A673 (cell line): ENCODE results near the gene TMEFF1.

Experiments used
- EZH2 ChIP-seq: fragments of 200-600 bp; sonication (generic); IDR thresholded peaks from 2 replicates; pipeline ENCODE4 v1.6.1; 2017; ENCODE audit warnings: borderline replicate concordance, low read depth, mild to moderate bottlenecking, mixed read lengths, antibody characterized with exemption, low read length; ENCODE audit not compliant: poor library complexity, severe bottlenecking
- TF ChIP-seq, protein P1 (sequence below): fragments of 300-800, 200-600 bp; sonication (generic); conservative IDR thresholded peaks from 2 replicates; pipeline ENCODE4 v1.5.1; 2017; ENCODE audit warnings: low read depth, mild to moderate bottlenecking, antibody characterized with exemption, low read length, moderate library complexity, mixed read lengths

DNA sequence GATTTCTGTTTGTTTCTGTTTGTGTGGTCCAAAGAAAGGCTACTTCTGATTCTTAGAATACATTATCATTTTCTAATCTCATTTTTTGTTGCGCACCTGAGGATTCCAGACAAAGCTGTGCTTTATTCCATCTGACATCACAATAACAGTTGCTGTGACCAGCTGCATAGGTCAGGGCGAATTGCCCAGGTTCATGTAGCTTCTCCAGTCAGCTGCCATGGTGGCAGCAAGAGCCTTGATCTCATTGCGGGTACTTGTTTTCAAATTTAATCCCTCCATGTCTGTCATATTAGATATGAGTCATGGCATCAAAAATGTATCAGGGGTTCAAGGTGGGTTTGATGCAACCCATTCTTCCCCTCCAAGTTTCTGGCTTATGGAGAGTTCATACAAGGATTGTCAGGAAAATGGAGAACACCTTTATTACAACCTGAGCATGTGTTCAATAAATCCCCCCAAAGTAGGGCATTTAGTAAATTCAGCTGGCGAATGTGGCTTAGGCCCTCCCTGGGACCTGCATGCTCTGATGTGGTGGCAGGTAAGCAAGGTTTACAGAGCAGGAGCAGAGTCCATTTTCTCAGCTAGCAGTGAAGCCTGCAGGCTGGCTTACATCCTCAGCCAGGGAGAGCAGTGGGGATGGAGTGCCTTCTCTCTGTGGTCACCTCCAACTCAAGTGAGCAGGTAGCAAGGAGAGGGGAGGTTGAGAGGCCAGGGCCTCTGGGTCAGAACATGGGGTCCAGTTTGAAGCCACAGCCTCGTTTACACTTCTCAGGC, 118.9 kb downstream of the TMEFF1 start:
- TF ChIP-seq, protein P1, sequence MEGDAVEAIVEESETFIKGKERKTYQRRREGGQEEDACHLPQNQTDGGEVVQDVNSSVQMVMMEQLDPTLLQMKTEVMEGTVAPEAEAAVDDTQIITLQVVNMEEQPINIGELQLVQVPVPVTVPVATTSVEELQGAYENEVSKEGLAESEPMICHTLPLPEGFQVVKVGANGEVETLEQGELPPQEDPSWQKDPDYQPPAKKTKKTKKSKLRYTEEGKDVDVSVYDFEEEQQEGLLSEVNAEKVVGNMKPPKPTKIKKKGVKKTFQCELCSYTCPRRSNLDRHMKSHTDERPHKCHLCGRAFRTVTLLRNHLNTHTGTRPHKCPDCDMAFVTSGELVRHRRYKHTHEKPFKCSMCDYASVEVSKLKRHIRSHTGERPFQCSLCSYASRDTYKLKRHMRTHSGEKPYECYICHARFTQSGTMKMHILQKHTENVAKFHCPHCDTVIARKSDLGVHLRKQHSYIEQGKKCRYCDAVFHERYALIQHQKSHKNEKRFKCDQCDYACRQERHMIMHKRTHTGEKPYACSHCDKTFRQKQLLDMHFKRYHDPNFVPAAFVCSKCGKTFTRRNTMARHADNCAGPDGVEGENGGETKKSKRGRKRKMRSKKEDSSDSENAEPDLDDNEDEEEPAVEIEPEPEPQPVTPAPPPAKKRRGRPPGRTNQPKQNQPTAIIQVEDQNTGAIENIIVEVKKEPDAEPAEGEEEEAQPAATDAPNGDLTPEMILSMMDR = no peak
- TF ChIP-seq EZH2 = no peak
